ENCODE results near the gene GFRA4. TPM values are rescaled to one million over a fixed set of nuclear protein-coding genes. Genes with fewer than 3 reads are reported as not detected.

Gene GFRA4
- total and polyA plus RNA-seq, 2 donors (not counting 3 experiments of a cell fraction or from before 2014, with no cell fraction given), result not detected

GRCh38 chr20:3629893-3630292 is 33.3 kb downstream of the GFRA4 start:
- FAIRE-seq, result no peak
- BruUV-seq (replicated peaks), result no TSS peak
- POLR2A ChIA-PET, result interaction anchor here (0.6 kb wide), 1 partner anchor 155 kb away, joined by 6 read pairs; no protein-coding TSS in a partner anchor

More at GRCh38 chr20:3629893-3630292, 33.3 kb downstream of the GFRA4 start:
- dilution Hi-C loops (cut with MboI; ENCODE audit: extremely low pct_ligation_motif_present, low sequenced_read_pairs), result no loop called here
- DNase-seq (ENCODE audit: low read depth, low spot score), result no peak
- no peaks in the 10 kb centered on the region for H3K9me1 ChIP-seq (replicated peaks; ENCODE audit: control insufficient read depth, extremely low read depth, insufficient read depth, low read length)
- no peaks in the 10 kb centered on the region for H3K9me3 ChIP-seq (replicated peaks; ENCODE audit: control insufficient read depth, insufficient read depth, low read length)
- no peaks in the 10 kb centered on the region for H3K79me2 ChIP-seq (ENCODE audit: control insufficient read depth, insufficient read depth, low read length)
- no peaks in the 10 kb centered on the region for H4K20me1 ChIP-seq (replicated peaks; ENCODE audit: control insufficient read depth, extremely low read depth, insufficient read depth, low read length)
- H3K9ac ChIP-seq (replicated peaks; ENCODE audit: extremely low read depth, insufficient read depth, low read length), result no peak overlapping the region
- H3K4me1 ChIP-seq (ENCODE audit: control insufficient read depth, extremely low read depth, insufficient read depth, low read length), result no peaks in the 10 kb centered on the region
- no peaks in the 10 kb centered on the region for H3K36me3 ChIP-seq (ENCODE audit: control insufficient read depth in 2 of 2, extremely low read depth in 1 of 2, insufficient read depth in 2 of 2, low read length in 2 of 2)
- TF ChIP-seq GATA2 (IDR thresholded peaks at IDR 0.05; ENCODE audit: insufficient read depth, insufficient read length, low read depth, low read length), result no peak
- TF ChIP-seq POLR2A (IDR thresholded peaks at IDR 0.05; ENCODE audit: low read depth, low read length), result no peak
- TF ChIP-seq CTCF (IDR thresholded peaks at IDR 0.05; ENCODE audit: extremely low read depth in 1 of 2, insufficient read depth in 1 of 2, low read depth in 1 of 2, low read length in 2 of 2), result no peak
- TF ChIP-seq MYC (IDR thresholded peaks at IDR 0.05; ENCODE audit: low read depth, low read length), result no peak
- TF ChIP-seq POLR2AphosphoS5 (IDR thresholded peaks at IDR 0.05; ENCODE audit: insufficient read depth, low read depth, low read length), result no peak
- TF ChIP-seq MAX (IDR thresholded peaks at IDR 0.05; ENCODE audit: insufficient read depth, insufficient read length), result no peak
- no peak for TF ChIP-seq FOS (IDR thresholded peaks at IDR 0.05; ENCODE audit: borderline replicate concordance, insufficient read depth, low read length)
- no peak for TF ChIP-seq EZH2 (IDR thresholded peaks at IDR 0.05; ENCODE audit: borderline replicate concordance, low read depth, low read length, severe bottlenecking)
- TF ChIP-seq JUN (IDR thresholded peaks at IDR 0.05; ENCODE audit: borderline replicate concordance, insufficient read depth, insufficient read length, low read depth), result no peak
- no peak overlapping the region for H3K27ac ChIP-seq (ENCODE audit: insufficient read depth, low read depth, low read length)
- CTCF ChIA-PET, result interaction anchor here (1.1 to 2.3 kb wide), 5 partner anchors 9 to 81 kb away, joined by 3 to 8 read pairs (median 4); no protein-coding TSS in a partner anchor
- no peak overlapping the region for H3K4me3 ChIP-seq (replicated peaks in 1 of 3; ENCODE audit: insufficient read depth in 1 of 3, low read depth in 1 of 3, low read length in 3 of 3)
- H3K4me2 ChIP-seq (ENCODE audit: insufficient read depth, low read length), result no peak overlapping the region
- intact Hi-C loops (cut with micrococcal nuclease), result no loop called here
- no peaks in the 10 kb centered on the region for H3K27me3 ChIP-seq (ENCODE audit: control insufficient read depth in 2 of 2, insufficient read depth in 2 of 2, low read length in 2 of 2)
- H2AFZ ChIP-seq (ENCODE audit: low read depth, low read length), result no peak overlapping the region

Measured in endothelial cell of umbilical vein (primary cell).